OCI-LY1 (cell line): Measurements from ENCODE around the gene UBE2Z.

ENCODE experiments used
- EZH2 ChIP-seq: fragments of 200-600 bp; sonication (generic), shearing (Covaris generic); IDR thresholded peaks from 2 replicates; pipeline ENCODE4 v1.8.0; 2017; ENCODE audit warnings: borderline replicate concordance, mixed run types, mild to moderate bottlenecking, antibody characterized with exemption, low read length, moderate library complexity, mixed read lengths
- TF ChIP-seq, protein P1 (sequence below): fragments of 200-600 bp; sonication (generic), shearing (Covaris generic); IDR thresholded peaks from 2 replicates; pipeline ENCODE4 v1.5.1; 2017; ENCODE audit warnings: mild to moderate bottlenecking, antibody characterized with exemption, low read length, moderate library complexity, mixed read lengths

DNA sequence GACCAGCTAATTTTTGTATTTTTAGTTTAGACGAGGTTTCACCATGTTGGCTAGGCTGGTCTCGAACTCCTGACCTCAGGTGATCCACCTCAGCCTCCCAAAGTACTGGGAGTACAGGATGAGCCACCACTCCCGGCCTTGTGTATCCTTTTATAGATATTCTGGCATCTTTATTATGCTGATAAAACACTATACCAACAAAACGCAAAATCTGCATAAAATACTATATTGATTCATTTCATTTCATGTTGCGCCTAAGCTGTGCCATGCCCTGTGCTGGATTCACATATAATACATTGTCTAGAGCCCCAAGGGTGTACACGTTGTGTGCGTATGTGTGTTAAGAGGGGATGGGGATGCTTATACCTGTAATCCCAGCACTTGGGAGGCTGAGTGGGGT is 3.8 kb upstream of the UBE2Z start:
- TF ChIP-seq, protein P1, sequence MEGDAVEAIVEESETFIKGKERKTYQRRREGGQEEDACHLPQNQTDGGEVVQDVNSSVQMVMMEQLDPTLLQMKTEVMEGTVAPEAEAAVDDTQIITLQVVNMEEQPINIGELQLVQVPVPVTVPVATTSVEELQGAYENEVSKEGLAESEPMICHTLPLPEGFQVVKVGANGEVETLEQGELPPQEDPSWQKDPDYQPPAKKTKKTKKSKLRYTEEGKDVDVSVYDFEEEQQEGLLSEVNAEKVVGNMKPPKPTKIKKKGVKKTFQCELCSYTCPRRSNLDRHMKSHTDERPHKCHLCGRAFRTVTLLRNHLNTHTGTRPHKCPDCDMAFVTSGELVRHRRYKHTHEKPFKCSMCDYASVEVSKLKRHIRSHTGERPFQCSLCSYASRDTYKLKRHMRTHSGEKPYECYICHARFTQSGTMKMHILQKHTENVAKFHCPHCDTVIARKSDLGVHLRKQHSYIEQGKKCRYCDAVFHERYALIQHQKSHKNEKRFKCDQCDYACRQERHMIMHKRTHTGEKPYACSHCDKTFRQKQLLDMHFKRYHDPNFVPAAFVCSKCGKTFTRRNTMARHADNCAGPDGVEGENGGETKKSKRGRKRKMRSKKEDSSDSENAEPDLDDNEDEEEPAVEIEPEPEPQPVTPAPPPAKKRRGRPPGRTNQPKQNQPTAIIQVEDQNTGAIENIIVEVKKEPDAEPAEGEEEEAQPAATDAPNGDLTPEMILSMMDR = no peak
- TF ChIP-seq EZH2 = no peak
